ENCODE measurements around the gene CIDEC.

- TF ChIP-seq FOXA2 (IDR thresholded peaks at IDR 0.05) (no peak), ZBTB33 (IDR thresholded peaks at IDR 0.05) (no peak), YY1 (IDR thresholded peaks at IDR 0.05) (no peak), RAD21 (IDR thresholded peaks at IDR 0.05) (no peak), MAX (IDR thresholded peaks at IDR 0.05) (no peak), TAF1 (conservative IDR thresholded peaks at IDR 0.05) (no peak), EGR1 (IDR thresholded peaks at IDR 0.05; ENCODE audit: low read depth in 2 of 2) (no peak)
- TF ChIP-seq, protein P1, sequence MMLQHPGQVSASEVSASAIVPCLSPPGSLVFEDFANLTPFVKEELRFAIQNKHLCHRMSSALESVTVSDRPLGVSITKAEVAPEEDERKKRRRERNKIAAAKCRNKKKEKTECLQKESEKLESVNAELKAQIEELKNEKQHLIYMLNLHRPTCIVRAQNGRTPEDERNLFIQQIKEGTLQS (IDR thresholded peaks at IDR 0.05) = no peak
- TF ChIP-seq, protein P2, sequence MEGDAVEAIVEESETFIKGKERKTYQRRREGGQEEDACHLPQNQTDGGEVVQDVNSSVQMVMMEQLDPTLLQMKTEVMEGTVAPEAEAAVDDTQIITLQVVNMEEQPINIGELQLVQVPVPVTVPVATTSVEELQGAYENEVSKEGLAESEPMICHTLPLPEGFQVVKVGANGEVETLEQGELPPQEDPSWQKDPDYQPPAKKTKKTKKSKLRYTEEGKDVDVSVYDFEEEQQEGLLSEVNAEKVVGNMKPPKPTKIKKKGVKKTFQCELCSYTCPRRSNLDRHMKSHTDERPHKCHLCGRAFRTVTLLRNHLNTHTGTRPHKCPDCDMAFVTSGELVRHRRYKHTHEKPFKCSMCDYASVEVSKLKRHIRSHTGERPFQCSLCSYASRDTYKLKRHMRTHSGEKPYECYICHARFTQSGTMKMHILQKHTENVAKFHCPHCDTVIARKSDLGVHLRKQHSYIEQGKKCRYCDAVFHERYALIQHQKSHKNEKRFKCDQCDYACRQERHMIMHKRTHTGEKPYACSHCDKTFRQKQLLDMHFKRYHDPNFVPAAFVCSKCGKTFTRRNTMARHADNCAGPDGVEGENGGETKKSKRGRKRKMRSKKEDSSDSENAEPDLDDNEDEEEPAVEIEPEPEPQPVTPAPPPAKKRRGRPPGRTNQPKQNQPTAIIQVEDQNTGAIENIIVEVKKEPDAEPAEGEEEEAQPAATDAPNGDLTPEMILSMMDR (IDR thresholded peaks at IDR 0.05; ENCODE audit: low read depth, low read length, missing input control) = no peak
Measured at GRCh38 chr3:9883706-9884554, 3.9 kb upstream of the CIDEC start.

All from liver (tissue), 3 donors.